Activated naive CD8-positive, alpha-beta T cell (primary cell): ENCODE measurements around the gene SWAP70.

Experiments used
- H3K27ac Mint-ChIP-seq: one replicate; pipeline ENCODE4 v1.8.0; 2021; ENCODE audit warnings: mixed read lengths
- H3K27me3 Mint-ChIP-seq: one replicate; pipeline ENCODE4 v1.8.0; 2021; ENCODE audit warnings: mixed read lengths
- H3K36me3 Mint-ChIP-seq: one replicate; pipeline ENCODE4 v1.8.0; 2021; ENCODE audit warnings: mixed read lengths
- H3K4me1 Mint-ChIP-seq: one replicate; pipeline ENCODE4 v1.8.0; 2021; ENCODE audit warnings: low read depth, mixed read lengths
- H3K4me3 Mint-ChIP-seq: one replicate; pipeline ENCODE4 v1.8.0; 2021; ENCODE audit warnings: mild to moderate bottlenecking, mixed read lengths
- H3K9me3 Mint-ChIP-seq: one replicate; pipeline ENCODE4 v1.8.0; 2021; ENCODE audit warnings: low read depth, mixed read lengths

SWAP70 gene

DNA sequence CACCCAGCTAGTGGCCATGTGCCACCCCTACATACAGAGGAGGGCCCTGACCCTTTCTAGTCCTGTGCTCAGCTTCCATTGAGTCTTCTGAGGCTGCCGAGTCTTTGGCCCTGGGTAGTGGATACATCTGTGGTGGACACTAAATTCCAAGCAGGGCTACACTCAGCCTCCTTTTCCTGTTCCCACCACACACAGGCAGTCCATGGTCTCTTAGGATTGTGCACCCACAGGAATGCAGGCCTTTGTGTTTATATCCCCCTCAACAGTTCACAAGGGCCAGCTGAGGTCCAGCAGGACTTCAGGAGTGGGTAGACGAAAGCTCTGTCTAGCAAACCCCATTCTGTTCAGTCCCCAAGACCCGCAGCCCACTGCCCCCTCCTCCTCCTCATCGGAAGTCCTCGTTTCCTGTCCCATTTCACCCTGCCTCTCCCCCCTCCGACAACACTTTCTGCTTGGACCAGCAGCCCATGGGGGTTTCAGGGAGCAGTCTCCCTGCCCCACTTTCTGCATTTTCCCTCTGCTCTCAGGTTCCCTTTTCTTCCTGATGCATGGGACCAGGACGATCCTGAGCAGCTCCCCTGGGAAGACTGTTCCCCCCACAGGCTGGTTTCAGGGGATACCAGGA lies 91.8 kb downstream of the SWAP70 start:
- Mint-ChIP-seq H3K4me1 (peaks cover 30% of the 10 kb centered on the region), H3K4me3 (no peak overlapping the region), H3K9me3 (no peaks in the 10 kb centered on the region), H3K27ac (no peak overlapping the region), H3K36me3 (no peaks in the 10 kb centered on the region), H3K27me3 (no peaks in the 10 kb centered on the region)

DNA sequence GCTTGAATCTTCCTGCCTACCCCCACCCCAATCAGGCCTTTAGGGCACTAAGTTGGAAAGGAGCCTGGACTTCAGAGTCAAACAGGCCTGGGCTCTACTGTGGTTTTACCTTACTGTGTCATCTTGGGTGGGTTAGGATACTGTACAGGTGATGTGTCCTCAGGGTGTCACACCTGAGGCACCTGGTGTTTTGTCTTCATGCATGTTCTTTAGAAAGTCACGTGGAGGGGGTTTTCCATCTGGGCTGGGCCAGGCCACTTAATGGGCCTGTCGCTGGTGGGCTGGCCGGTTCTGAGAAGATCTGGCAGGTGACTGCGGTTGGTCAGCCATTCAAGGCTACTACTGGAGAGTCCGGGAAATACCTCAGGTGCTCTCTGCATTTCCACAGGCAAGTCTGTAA lies 92.6 kb downstream of the SWAP70 start:
- Mint-ChIP-seq H3K4me3 (no peak overlapping the region), H3K36me3 (no peaks in the 10 kb centered on the region), H3K27ac (peak overlapping the region; percentile 22), H3K9me3 (no peaks in the 10 kb centered on the region), H3K27me3 (no peaks in the 10 kb centered on the region), H3K4me1 (peaks cover 34% of the 10 kb centered on the region)

DNA sequence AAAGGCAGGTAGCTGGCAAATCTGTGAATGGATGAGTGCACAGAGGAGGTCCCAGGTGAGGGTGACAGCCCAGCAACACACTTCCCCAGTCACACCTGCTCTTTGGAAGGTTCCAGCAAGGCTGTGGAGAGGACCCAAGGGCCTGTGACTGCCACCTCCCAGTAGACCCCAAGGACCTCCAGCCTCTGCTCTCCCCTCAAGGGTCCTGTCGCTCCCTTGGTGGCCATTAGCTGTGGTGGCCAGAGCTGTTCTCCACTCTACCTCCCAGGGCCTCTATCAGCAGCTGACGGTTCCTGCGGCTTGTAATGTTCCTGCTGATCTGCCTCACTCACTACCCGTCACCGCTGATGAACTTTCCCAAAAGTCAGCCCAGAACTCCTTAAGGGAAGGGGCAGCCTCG lies 93.0 kb downstream of the SWAP70 start:
- no peak overlapping the region for H3K4me3 Mint-ChIP-seq
- H3K9me3 Mint-ChIP-seq = no peaks in the 10 kb centered on the region
- H3K4me1 Mint-ChIP-seq = peaks cover 39% of the 10 kb centered on the region
- H3K36me3 Mint-ChIP-seq = peaks cover 3% of the 10 kb centered on the region
- H3K27me3 Mint-ChIP-seq = no peaks in the 10 kb centered on the region
- peak overlapping the region; percentile 22 for H3K27ac Mint-ChIP-seq

DNA sequence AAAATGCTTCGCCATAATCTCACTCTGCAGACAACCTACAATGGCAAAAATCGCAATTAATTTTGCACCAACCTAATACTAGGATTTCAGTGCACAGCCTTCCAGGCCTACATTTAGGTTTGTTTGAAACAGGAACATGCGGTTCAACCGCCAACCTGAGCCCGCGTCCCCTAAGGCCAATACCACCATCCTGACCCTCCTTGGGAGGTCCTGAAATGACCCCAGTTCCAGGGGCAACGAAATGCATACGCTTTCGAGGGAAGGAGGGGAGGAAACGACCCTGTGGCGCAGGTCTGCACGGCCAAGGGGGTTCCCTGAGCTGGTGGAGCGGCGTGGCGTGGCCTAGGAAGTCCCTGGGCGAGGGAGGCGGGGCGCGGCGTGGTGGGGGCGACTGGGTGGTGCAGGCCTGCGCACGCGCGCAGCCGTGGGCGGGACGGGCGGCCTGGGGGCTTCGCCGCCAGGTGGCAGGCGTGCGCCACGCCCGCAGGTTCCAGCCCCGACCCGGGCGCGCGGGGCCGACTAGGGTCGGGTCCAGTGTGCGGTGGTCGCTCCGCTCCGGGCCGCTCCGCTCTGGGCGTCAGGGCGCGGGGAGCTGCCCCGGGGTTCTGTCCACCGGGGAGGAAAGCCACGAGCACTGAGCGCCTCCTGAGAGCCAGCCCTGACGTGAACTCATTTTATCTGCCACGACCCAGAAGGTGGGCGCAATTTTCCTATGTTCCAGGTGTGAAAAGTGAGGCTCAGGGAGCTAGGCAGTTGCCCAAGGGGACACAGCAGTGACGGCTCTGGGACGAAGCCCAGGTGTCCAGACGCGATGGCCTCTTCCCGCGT lies 94.1 kb downstream of the SWAP70 start:
- Mint-ChIP-seq H3K4me1 (peaks cover 42% of the 10 kb centered on the region), H3K27ac (peak overlapping the region; percentile 90), H3K36me3 (peaks cover 3% of the 10 kb centered on the region), H3K9me3 (no peaks in the 10 kb centered on the region), H3K27me3 (no peaks in the 10 kb centered on the region), H3K4me3 (peak overlapping the region; percentile 90)

DNA sequence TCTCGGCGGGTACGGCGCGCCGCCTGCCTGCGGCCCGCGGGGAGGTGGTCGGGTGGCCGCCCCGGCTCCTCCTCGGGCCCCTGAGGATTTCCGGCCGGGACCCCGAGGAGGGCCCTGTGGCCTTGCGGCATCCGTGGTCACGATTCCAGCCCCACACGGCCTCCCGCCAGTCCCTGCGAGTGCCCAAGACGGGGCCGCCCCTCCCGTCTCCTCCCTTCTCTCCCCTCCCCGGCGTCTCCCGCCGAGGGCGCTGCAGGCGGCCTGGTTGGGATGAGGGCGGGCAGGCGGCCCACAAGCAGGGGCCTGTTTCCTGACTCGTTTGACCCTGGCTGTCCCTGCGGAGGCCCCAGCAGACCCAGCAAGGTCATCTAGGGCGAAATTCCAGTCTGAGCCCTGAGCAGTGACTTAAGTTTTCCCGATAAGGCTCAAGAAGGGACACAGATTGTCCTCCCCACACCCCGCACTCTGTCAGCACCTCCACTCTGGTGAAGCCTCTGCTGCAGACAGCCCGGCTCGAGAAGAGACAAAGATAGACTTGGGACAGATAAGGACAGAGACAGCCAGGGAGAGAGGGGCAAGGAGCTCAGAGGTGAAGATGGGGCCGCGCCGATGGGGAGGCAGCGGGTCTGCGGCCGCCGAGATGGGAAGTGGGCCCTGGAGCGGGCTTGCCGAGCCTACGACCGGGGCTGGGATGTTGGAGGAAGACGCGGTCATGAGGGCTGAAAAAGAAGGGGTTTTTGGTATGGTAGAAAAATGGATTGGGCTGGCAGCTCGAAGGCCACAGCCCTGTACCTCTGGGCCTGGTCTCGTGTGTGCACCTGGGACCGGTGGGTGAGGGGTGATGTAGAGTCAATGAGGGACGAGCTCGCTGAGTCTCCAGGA lies 95.0 kb downstream of the SWAP70 start:
- H3K27me3 Mint-ChIP-seq = no peaks in the 10 kb centered on the region
- peaks cover 3% of the 10 kb centered on the region for H3K36me3 Mint-ChIP-seq
- peak overlapping the region; percentile 90 for H3K4me3 Mint-ChIP-seq
- H3K4me1 Mint-ChIP-seq = peaks cover 42% of the 10 kb centered on the region
- H3K9me3 Mint-ChIP-seq = no peaks in the 10 kb centered on the region
- H3K27ac Mint-ChIP-seq = peak overlapping the region; percentile 99

DNA sequence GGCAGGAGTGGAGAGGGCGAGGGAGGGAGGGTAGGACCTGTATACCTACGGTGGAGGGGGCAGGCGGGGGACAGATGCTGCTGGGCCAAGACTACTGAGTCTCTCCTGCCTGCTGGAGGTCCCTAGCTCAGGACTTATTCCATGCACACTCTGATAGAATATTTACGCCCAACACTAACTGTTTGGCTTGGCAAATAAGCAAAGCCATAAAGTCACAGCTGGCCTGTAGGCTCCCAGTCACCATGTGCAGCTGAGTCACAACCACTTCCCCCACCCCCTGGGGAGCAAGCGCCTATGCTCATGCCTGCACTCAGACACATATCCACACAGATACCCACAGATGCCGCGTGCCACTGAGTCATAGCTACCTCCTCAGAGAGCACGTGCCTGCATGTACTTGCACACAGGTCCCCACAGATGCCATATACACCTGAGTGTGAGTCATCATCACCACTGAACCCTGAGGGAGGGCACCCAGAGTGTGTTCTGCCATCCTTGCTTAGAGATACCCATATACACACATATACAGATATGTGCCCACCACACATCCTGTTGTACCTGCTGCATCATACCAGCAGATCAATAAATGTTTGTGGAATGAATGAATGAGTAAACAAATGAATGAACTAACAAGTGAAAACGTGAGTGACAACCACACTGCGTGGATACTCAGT lies 95.8 kb downstream of the SWAP70 start:
- H3K4me1 Mint-ChIP-seq = peaks cover 44% of the 10 kb centered on the region

DNA sequence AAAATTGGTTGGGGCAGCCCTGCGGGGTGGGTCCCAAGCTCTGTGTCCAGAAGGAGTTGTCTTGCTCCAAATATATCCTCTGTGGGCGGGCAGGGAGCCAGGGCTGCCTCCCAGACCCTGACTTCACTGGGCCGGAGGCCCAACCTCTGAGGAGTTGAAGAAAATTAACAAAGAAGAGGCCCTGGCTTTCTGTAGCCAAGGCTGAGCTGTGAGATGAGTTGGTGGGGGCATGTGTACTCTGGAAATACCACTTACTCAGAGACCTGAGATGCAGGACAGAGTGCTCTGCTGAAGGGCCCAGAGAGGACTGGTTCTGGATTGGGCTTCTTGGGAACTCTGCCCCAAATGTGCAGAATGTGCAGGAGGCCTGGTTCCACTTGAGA lies 96.3 kb downstream of the SWAP70 start:
- Mint-ChIP-seq H3K36me3 (peaks cover 7% of the 10 kb centered on the region), H3K4me3 (peak overlapping the region; percentile 90), H3K27me3 (no peaks in the 10 kb centered on the region), H3K4me1 (peaks cover 44% of the 10 kb centered on the region), H3K9me3 (no peaks in the 10 kb centered on the region), H3K27ac (peak overlapping the region; percentile 99)

More for the DNA sequence above, 95.8 kb downstream of the SWAP70 start:
- peaks cover 7% of the 10 kb centered on the region for H3K36me3 Mint-ChIP-seq
- no peaks in the 10 kb centered on the region for H3K27me3 Mint-ChIP-seq
- no peaks in the 10 kb centered on the region for H3K9me3 Mint-ChIP-seq
- H3K4me3 Mint-ChIP-seq = peak overlapping the region; percentile 90
- peak overlapping the region; percentile 99 for H3K27ac Mint-ChIP-seq

DNA sequence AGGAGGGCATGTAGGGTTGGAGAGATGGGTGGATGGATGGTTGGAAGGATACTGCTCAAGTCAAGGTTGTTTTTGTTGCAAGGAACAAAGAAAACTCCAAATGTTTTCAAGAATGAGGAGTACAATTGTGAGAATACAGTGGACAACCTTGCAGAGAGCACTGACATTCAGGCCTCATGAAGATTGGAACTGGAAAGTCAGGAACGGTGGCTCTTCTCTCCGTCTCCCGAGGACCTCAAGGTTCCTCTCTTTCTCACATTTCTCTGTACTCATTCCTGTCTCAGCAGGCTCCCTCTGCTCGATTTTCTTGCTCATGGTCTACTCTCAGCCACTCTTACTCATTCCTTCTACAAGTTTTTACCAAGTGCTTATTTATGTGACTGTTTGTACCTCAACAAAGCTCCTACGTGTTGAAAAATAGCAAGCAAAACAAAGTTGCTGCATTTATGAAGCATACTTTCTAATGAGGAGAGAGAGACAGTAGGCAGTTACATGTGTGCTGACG lies 97.6 kb downstream of the SWAP70 start:
- Mint-ChIP-seq H3K27ac (peak overlapping the region; percentile 25), H3K9me3 (no peaks in the 10 kb centered on the region), H3K4me3 (no peak overlapping the region), H3K27me3 (no peaks in the 10 kb centered on the region), H3K4me1 (peaks cover 42% of the 10 kb centered on the region), H3K36me3 (peaks cover 7% of the 10 kb centered on the region)

DNA sequence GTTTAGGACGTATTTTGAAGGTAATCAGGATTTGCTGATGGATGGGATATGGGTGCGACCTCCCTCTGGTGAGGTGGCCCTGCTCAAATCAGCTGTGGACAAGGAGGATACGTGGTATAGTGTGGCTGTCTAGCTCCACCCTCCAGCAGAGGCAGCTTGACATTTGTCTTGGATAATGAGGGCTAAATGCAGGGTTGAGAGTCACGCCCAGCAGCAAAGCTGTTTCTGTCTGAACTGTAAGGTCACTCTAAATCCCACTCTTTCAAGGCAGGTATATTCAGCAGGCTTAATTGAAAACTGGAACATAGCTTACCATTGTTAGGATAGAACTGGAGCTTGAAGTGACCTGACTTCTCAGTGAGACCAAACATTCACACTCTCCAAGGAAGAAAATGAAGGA lies 98.7 kb downstream of the SWAP70 start:
- Mint-ChIP-seq H3K27ac (no peak overlapping the region), H3K9me3 (no peaks in the 10 kb centered on the region), H3K36me3 (peaks cover 7% of the 10 kb centered on the region), H3K4me1 (peaks cover 38% of the 10 kb centered on the region), H3K4me3 (no peak overlapping the region), H3K27me3 (no peaks in the 10 kb centered on the region)

DNA sequence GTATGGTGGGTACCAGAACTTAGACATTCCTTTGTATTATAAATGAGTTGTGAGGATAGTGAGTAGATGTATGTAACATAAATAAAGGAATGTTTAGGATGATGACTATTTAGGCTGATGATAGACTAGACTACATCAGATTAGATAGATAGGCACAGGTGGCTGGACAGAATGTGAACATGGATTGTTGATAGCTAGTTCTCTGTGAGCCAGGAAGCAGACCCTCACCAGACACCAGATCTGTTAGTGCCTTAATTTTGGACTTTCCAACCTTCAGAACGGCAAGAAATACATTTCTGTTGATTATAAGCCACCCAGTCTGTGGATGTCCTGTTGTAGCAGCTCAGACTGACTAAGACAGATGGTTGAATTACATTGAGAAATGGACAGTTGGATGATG lies 99.4 kb downstream of the SWAP70 start:
- H3K27me3 Mint-ChIP-seq = no peaks in the 10 kb centered on the region
- peaks cover 7% of the 10 kb centered on the region for H3K36me3 Mint-ChIP-seq
- H3K9me3 Mint-ChIP-seq = no peaks in the 10 kb centered on the region
- H3K27ac Mint-ChIP-seq = no peak overlapping the region
- peaks cover 34% of the 10 kb centered on the region for H3K4me1 Mint-ChIP-seq
- H3K4me3 Mint-ChIP-seq = no peak overlapping the region

DNA sequence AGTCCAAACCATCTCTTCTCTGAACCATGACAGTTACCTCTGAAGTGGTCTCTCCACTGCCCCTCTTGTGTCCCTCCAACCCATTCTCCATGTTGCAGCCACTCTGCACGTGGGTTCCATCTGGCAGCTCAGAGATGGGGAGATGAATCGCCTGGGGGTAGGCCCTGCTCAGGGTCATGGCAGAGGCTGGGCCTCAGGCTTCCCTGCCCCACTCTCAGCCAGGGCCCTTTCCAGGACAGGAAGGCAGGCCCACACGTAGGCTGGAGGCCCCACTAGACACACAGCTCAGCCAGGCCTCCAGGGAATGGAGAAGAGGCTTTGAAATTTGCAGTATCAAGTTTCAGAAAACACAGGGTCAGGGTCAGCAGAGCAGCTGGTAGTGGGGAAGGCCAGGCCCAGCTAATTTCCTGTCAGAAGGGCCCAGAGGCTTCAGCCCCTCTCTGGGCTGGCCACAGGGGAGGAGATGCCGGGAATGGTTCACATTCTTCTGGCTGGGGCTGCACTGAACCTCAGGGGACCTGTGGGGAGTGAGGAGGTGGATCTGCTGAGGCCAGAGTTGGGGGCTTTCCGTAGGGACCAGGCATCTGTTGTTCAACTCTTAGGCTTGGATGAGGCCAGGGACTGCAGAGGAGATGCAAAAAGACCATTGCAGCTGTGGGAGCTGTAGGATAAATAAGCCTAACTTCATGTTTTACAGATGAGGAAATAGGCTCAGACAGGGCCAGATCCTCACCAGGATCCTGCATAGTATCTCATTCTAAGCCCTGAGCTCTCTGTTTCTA lies 101.6 kb downstream of the SWAP70 start:
- Mint-ChIP-seq H3K36me3 (peaks cover 10% of the 10 kb centered on the region), H3K27me3 (no peaks in the 10 kb centered on the region), H3K27ac (no peak overlapping the region), H3K9me3 (no peaks in the 10 kb centered on the region), H3K4me1 (peaks cover 16% of the 10 kb centered on the region), H3K4me3 (no peak overlapping the region)

DNA sequence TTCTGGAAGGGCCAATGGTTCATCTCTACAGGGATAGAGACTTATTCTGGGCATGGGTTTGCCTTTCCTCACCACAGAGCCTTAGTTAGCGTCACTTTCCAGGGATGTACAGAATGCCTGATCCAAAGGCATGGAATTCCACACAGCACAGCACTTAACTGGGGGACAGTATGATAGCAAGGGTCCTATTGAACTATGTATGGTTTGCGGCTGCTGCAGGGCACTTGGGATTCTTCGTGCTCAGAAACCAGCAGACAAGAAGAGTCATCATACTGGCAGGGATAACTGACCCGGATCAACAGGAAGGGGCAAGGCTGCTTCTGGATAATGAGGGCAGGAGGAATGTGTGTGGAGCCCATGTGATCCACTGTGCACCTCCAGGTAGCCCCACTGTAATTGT lies 105.7 kb downstream of the SWAP70 start:
- H3K27me3 Mint-ChIP-seq = no peaks in the 10 kb centered on the region
- no peaks in the 10 kb centered on the region for H3K4me1 Mint-ChIP-seq
- no peak overlapping the region for H3K4me3 Mint-ChIP-seq
- peaks cover 6% of the 10 kb centered on the region for H3K36me3 Mint-ChIP-seq
- no peak overlapping the region for H3K27ac Mint-ChIP-seq
- H3K9me3 Mint-ChIP-seq = no peaks in the 10 kb centered on the region

DNA sequence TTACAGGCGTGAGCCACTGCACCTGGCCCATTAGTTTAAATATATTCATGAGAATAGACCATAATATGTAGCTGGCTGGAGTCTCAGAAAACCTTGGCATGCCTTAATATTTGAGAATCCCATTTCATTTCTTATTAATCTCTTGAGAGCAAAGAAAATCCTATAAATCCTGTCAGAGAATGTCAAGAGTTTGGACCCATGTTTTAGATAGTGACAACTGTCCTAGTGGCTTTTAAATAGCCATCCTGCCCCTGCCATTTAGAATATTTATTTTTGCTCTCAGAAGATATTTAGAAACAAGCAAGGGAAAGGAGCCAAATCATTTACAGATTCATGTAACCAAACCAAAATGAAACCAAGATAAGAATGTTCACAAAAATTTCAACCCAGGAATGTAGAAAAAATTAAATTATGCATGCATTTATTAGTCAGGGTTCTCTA lies 107.2 kb downstream of the SWAP70 start:
- Mint-ChIP-seq H3K27me3 (no peaks in the 10 kb centered on the region), H3K27ac (no peak overlapping the region), H3K9me3 (no peaks in the 10 kb centered on the region), H3K4me3 (no peak overlapping the region), H3K36me3 (peaks cover 6% of the 10 kb centered on the region), H3K4me1 (no peaks in the 10 kb centered on the region)

DNA sequence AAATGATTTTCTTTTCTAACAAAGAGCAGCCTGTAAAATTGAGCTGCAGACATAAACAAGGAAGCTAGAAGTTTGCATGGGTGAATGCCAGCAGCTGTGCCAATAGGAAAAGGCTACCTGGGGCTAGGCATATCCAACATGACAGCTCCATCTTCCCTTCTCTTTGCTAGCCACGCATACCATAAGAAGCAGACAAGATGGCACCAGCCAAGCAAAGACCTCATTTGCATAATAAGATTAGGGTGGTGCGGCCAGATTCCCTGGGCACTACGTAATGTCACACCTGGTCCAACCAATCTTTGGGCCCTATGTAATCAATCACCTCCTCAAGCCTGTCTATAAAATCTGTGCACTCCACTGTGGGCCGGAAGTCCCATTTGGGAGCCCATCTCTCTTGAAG lies 108.3 kb downstream of the SWAP70 start:
- Mint-ChIP-seq H3K27ac (no peak overlapping the region), H3K4me1 (no peaks in the 10 kb centered on the region), H3K27me3 (no peaks in the 10 kb centered on the region), H3K9me3 (no peaks in the 10 kb centered on the region), H3K36me3 (peaks cover 6% of the 10 kb centered on the region), H3K4me3 (no peak overlapping the region)
